HL-60 (cell line): ENCODE measurements around the gene TMEM129.

Experiments used
- DNase-seq, 2 experiments: peaks; one replicate each; pipeline ENCODE4 v3.0.0-alpha.2; 2010 to 2020; ENCODE audit warnings: low read depth in 1 of 2, low spot score in 1 of 2
- H3K27ac ChIP-seq: fragments of 250-450 bp; sonication (Bioruptor Pico); replicated peaks from 2 replicates; pipeline ENCODE4 v1.5.1; 2020; ENCODE audit warnings: mild to moderate bottlenecking, moderate library complexity
- H3K27me3 ChIP-seq: fragments of 250-450 bp; sonication (Bioruptor Pico); 2 replicates; pipeline ENCODE4 v1.5.1; 2021; ENCODE audit warnings: mild to moderate bottlenecking, moderate library complexity; ENCODE audit not compliant: insufficient read depth, poor library complexity, severe bottlenecking
- H3K4me3 ChIP-seq: replicated peaks from 2 replicates; pipeline ENCODE4 v1.5.1; 2011; ENCODE audit warnings: mild to moderate bottlenecking, control low read depth, low read length; ENCODE audit not compliant: insufficient read depth
- GABPA ChIP-seq: IDR thresholded peaks from 2 replicates; pipeline ENCODE4 v1.6.1; 2012; ENCODE audit warnings: low read depth
- POLR2AphosphoS5 ChIP-seq: IDR thresholded peaks from 2 replicates; pipeline ENCODE4 v1.6.1; 2012; ENCODE audit warnings: low read depth
- REST ChIP-seq: IDR thresholded peaks from 2 replicates; pipeline ENCODE4 v1.6.1; 2012; ENCODE audit warnings: low read depth; ENCODE audit not compliant: insufficient replicate concordance
- SPI1 ChIP-seq: IDR thresholded peaks from 2 replicates; pipeline ENCODE4 v1.6.1; 2012; ENCODE audit warnings: low read depth, mild to moderate bottlenecking, borderline replicate concordance
- TF ChIP-seq, protein P1 (sequence below): IDR thresholded peaks from one replicate; pipeline ENCODE4 v1.5.1; 2011; ENCODE audit warnings: low read length, control low read depth, inconsistent platforms; ENCODE audit not compliant: insufficient read depth

The TMEM129 gene

GRCh38 chr4:1766106-1767060, 45.3 kb upstream of the TMEM129 start:
- Histone ChIP-seq H3K4me3 (no peak overlapping the region), H3K27ac (no peak overlapping the region), H3K27me3 (peaks cover 30% of the 10 kb centered on the region)
- no peak for DNase-seq
- TF ChIP-seq REST: no peak
- no peak for TF ChIP-seq POLR2AphosphoS5
- TF ChIP-seq, protein P1, sequence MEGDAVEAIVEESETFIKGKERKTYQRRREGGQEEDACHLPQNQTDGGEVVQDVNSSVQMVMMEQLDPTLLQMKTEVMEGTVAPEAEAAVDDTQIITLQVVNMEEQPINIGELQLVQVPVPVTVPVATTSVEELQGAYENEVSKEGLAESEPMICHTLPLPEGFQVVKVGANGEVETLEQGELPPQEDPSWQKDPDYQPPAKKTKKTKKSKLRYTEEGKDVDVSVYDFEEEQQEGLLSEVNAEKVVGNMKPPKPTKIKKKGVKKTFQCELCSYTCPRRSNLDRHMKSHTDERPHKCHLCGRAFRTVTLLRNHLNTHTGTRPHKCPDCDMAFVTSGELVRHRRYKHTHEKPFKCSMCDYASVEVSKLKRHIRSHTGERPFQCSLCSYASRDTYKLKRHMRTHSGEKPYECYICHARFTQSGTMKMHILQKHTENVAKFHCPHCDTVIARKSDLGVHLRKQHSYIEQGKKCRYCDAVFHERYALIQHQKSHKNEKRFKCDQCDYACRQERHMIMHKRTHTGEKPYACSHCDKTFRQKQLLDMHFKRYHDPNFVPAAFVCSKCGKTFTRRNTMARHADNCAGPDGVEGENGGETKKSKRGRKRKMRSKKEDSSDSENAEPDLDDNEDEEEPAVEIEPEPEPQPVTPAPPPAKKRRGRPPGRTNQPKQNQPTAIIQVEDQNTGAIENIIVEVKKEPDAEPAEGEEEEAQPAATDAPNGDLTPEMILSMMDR: no peak
- no peak for TF ChIP-seq SPI1
- TF ChIP-seq GABPA: no peak

GRCh38 chr4:1765409-1766072, 44.4 kb upstream of the TMEM129 start:
- no peak overlapping the region for H3K27ac ChIP-seq
- TF ChIP-seq, protein P1: no peak
- no peak for TF ChIP-seq POLR2AphosphoS5
- no peak for TF ChIP-seq REST
- no peak for TF ChIP-seq SPI1
- no peak overlapping the region for H3K4me3 ChIP-seq
- H3K27me3 ChIP-seq: peaks cover 30% of the 10 kb centered on the region
- DNase-seq: no peak

DNA sequence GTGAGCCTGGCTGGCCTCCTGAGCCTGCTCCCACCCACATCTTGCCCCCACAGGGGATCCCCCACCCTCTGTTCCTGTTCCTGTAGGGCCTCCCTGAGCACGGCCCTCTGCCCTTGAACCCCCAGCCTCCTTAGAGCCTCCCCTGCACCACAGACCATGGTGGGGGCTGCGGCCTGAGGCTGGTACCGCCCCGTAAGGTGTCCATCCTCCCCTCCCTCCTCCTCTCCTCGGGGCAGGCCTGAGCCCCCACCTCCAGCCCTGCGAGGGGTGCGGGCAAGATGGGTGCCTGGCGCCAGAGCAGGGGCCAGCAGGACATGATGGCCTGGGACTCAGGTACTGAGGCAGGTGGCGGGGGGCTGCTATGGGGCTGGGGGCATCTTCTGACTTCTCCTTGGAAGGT, 43.5 kb upstream of the TMEM129 start:
- H3K27ac ChIP-seq: no peak overlapping the region

More for the DNA sequence above, 43.5 kb upstream of the TMEM129 start:
- TF ChIP-seq GABPA (no peak), SPI1 (no peak), REST (no peak), POLR2AphosphoS5 (no peak)
- TF ChIP-seq, protein P1: no peak
- H3K27me3 ChIP-seq: peaks cover 30% of the 10 kb centered on the region
- no peak for DNase-seq
- no peak overlapping the region for H3K4me3 ChIP-seq
